Mucosa of descending colon (tissue), 3 donors: ENCODE results near the gene LGR6. TPM values are rescaled to one million over a fixed set of nuclear protein-coding genes. Genes with fewer than 3 reads are reported as not detected.

Experiments
- ATAC-seq: fragments of 200-7000 bp; cut with Tn5 transposase; one replicate; pipeline ENCODE4 v1.9.1; 2020; ENCODE audit warnings: mild to moderate bottlenecking, moderate library complexity
- DNase-seq, 3 donors: peaks; one replicate each; pipeline ENCODE4 v3.0.0-alpha.2; 2020
- H3K36me3 ChIP-seq: fragments of 200-600 bp; one replicate; pipeline ENCODE4 v1.8.0; 2021; ENCODE audit warnings: low read depth, mild to moderate bottlenecking
- H3K4me1 ChIP-seq: fragments of 200-600 bp; one replicate; pipeline ENCODE4 v1.8.0; 2021; ENCODE audit warnings: low read depth, mild to moderate bottlenecking
- H3K4me3 ChIP-seq: fragments of 200-600 bp; one replicate; pipeline ENCODE4 v1.8.0; 2021; ENCODE audit warnings: mild to moderate bottlenecking
- H3K9me3 ChIP-seq: fragments of 200-600 bp; one replicate; pipeline ENCODE4 v1.8.0; 2021; ENCODE audit warnings: mild to moderate bottlenecking
- intact Hi-C, 2 donors: fragments of 100-400 bp; cut with DNase I in 1 of 2; cut with micrococcal nuclease in 1 of 2; formaldehyde crosslinking; loops; one replicate each; pipeline versions ENCODE4 v1.11.0 to v1.11.1; 2022; cut with DNase I, micrococcal nuclease
- total RNA-seq, 3 donors: library from RNA; stranded (reverse); fragmentation: NEBNext Ultra II Directional in 2 of 3; extraction: Animal tissue kit (Norgen Biotek cat#: 25700) in 2 of 3; gene quantifications; one replicate each; pipeline versions ENCODE4 v1.2.1 to v1.2.4, GENCODE V29; 2021 to 2023
- TF ChIP-seq, protein P1 (sequence below): fragments of 200-600 bp; IDR thresholded peaks from one replicate; pipeline ENCODE4 v1.8.0; 2022; ENCODE audit warnings: antibody characterized with exemption, mild to moderate bottlenecking
- donor health status: DM: no; HTN: no; CAD: no; lungs with moderate emphysema.
- donor health status: DM: no; HTN: no; CAD: no.
- donor health status: DM: no; HTN: yes; CAD: no.

Gene LGR6
- total RNA-seq, 3 donors from 2014 or later, result 0.66 to 4.2 (median 1.3) TPM

DNA sequence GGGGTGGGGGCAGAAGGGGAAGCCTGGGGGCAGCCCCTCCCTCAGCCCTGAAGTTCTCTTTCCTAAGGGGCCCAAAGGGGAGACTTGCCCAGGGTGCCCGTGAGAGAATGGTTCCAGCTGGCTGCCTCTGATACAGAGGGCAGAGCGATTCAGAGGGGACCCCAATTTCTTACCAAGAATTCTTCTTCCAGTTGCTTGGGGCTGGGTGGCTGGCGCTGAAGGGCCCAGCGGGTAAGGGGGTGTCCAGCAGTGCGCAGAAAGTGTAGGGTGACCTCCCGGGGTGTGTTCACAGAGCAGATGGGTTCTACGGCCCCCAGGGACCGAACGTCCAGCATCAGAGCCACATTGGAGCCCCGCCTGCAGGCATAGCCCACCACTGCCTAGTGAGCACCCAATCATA lies 35.7 kb upstream of the LGR6 start:
- Histone ChIP-seq H3K4me3 (no peak overlapping the region), H3K36me3 (no peaks in the 10 kb centered on the region), H3K9me3 (no peaks in the 10 kb centered on the region), H3K4me1 (peaks cover 11% of the 10 kb centered on the region)
- DNase-seq (no peak), ATAC-seq (no peak)
- TF ChIP-seq, protein P1, sequence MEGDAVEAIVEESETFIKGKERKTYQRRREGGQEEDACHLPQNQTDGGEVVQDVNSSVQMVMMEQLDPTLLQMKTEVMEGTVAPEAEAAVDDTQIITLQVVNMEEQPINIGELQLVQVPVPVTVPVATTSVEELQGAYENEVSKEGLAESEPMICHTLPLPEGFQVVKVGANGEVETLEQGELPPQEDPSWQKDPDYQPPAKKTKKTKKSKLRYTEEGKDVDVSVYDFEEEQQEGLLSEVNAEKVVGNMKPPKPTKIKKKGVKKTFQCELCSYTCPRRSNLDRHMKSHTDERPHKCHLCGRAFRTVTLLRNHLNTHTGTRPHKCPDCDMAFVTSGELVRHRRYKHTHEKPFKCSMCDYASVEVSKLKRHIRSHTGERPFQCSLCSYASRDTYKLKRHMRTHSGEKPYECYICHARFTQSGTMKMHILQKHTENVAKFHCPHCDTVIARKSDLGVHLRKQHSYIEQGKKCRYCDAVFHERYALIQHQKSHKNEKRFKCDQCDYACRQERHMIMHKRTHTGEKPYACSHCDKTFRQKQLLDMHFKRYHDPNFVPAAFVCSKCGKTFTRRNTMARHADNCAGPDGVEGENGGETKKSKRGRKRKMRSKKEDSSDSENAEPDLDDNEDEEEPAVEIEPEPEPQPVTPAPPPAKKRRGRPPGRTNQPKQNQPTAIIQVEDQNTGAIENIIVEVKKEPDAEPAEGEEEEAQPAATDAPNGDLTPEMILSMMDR, result no peak
- intact Hi-C loops, result no loop called here

DNA sequence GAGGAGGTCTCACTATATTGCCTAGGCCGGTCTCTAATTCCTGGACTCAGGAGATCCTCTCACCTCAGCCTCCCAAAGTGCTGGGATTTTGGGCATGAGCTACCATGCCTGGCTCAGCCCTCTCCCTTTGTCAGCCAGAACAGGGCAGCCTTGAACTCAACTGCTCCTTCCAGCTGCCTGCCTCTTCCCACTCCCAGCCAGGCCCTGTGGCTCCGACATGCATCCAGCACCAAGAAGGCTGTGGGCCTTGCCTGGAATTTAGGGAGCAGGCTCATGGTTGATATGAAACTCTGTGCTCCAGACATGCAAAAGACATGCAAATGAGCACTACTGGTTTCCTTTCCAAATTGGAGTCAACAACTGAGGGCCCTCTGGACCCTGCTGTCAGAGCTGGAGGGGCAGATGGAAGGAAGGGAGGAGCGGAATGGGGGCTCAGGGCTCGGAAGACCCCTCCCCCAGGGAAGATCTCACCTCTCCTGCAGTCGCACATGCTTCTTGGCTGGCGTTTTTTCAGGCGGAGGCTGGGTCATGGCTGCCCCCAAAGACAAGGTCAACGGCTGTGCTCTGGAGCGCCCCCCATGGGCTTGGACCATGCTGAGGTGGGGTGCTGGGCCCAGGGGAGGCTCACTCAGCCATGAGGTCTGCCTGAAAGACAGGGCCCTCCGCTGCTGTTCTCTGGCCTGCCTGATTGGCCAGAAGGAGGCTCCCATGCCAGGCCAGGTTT lies 34.6 kb upstream of the LGR6 start:
- TF ChIP-seq, protein P1, result no peak
- no peaks in the 10 kb centered on the region for H3K36me3 ChIP-seq
- no peak for DNase-seq
- ATAC-seq, result no peak
- intact Hi-C loops, result no loop called here
- no peak overlapping the region for H3K4me3 ChIP-seq
- H3K9me3 ChIP-seq, result no peaks in the 10 kb centered on the region
- H3K4me1 ChIP-seq, result peaks cover 14% of the 10 kb centered on the region

DNA sequence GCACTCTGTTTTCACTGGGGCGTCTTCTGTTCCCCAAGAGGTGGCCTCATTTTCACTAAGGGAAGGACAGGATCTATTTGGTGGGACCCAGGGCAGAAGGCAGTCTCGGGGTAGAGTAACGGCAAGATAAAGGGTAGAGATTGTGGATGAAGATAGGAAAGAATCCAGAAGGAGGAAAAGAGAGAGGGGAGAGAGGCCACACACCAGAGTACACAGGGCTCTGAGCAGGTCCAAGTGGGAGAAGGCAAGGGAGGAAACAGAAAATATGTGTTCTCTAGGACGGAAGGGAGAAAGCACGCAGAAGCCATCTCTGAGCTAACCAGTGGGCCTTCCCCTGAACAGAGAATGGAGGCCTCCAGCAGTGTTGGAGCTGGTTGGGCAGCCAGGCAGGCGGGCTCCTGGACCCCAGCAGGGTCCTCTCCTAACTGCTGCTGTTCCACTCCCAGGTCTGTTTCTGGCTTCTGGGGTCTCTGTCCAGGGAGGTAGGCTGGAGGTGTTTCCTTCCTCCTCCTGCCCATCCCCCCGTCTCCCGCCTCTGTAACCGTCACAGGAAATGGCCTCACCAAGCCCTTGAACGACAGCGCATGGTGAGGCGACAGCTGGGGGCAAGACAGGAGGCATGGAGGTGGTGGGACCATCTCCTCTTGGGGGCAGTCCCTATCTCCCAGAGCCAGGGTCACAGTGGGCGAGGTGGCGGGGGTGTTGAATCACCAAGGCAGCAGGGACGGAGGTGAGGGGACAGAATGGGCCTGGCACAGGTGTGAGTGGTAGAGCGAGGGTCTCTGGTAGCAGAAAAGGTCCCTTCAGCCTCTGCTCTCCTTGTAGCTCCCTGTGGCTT lies 33.8 kb upstream of the LGR6 start:
- TF ChIP-seq, protein P1, result no peak
- H3K4me3 ChIP-seq, result no peak overlapping the region
- ATAC-seq, result peak; percentile 44
- peak in 2 of 3 donors; percentile 55 to 58 for DNase-seq
- H3K9me3 ChIP-seq, result no peaks in the 10 kb centered on the region
- H3K4me1 ChIP-seq, result peaks cover 14% of the 10 kb centered on the region
- intact Hi-C loops, result no loop called here
- no peaks in the 10 kb centered on the region for H3K36me3 ChIP-seq

GRCh38 chr1:202160377-202160940 lies 33.1 kb upstream of the LGR6 start, which contains the start of gene PTPN7:
Gene PTPN7 (minus strand): TSS chr1:202160602. CDS start chr1:202159402, 1,200 bp downstream.
- Histone ChIP-seq H3K9me3 (no peaks in the 10 kb centered on the region), H3K4me3 (no peak within 1 kb of the TSS), H3K4me1 (peaks cover 7% of the 10 kb centered on the region), H3K36me3 (no peaks in the 10 kb centered on the region)
- TF ChIP-seq, protein P1, result no peak
- peak; percentile 71 for ATAC-seq
- peak; percentile 46 to 88 (median 62) for DNase-seq
- intact Hi-C loops, result no loop called here

DNA sequence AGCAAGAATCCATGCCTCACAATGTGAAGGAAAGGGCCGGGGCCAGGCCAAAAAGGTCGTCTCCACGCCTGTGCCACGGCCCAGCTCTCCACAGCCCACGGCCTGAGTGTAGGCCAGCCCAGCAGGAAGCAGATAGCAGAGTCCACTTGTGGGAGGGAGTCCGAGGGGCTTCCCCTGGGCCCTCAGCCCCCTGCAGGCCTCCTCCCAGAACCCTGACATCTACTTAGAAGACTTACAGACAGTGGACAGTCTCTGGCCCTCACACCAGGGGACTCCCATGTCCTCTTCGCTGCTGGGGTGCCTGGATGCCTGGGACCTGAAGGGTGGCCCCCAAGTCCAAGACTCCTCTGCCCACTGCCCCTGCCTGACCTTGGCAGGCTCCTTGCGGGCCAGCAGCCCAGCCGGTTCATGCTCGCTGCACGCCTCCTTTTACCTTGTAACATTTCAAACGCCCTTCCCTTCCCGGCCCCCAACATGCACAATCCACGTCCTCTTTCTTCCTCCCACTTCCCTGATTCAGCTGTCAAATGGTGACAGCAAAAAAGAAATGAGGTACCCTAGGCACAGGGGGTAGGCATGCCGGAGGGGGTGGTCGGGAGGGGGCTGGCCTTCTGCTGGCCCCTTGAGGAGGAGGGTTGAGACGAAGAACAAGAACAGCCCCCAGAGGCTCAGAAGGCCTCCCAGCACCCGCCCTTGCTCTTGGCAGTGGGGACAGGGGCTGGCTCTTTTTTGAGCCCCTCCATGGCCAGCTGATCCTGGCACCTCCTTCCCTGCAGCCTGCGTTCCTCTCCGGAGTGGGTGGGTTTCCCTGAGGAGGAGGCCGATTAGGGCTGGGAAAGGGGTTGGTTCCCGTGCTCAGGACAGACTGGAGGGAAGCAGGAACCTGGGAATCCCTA lies 32.2 kb upstream of the LGR6 start:
- peak; percentile 5 for ATAC-seq
- DNase-seq, result no peak
- Histone ChIP-seq H3K4me1 (peaks cover 3% of the 10 kb centered on the region), H3K9me3 (no peaks in the 10 kb centered on the region), H3K4me3 (no peak overlapping the region), H3K36me3 (no peaks in the 10 kb centered on the region)
- intact Hi-C loops, result no loop called here
- TF ChIP-seq, protein P1, result no peak
